Measurements from ENCODE around the gene MBD3L3.
"Not testable (repeated sequence)": the region's sequence is repeated elsewhere in the genome, so short reads cannot be mapped to it uniquely, and the experiment has no call there.

- TF ChIP-seq POLR2A (IDR thresholded peaks at IDR 0.05; ENCODE audit: low read length); GATA1 (IDR thresholded peaks at IDR 0.05; ENCODE audit: low read depth, low read length): not testable (repeated sequence)
Observed at GRCh38 chr19:7052896-7053295, 5.6 kb downstream of the MBD3L3 start.

Measured in erythroblast (primary cell).